Retinal pigment epithelial cell (primary cell): ENCODE measurements around the gene GABBR2.

ENCODE experiments used
- DNase-seq: peaks from one replicate; pipeline ENCODE4 v3.0.0-alpha.2; 2010; ENCODE audit warnings: low read depth
- H3K4me3 ChIP-seq: 2 replicates; pipeline ENCODE4 v1.5.1; 2011; ENCODE audit warnings: mild to moderate bottlenecking, low read length, control low read depth, moderate library complexity
- CTCF ChIP-seq: conservative IDR thresholded peaks from 2 replicates; pipeline ENCODE4 v1.5.1; 2011; ENCODE audit warnings: low read depth, low read length, control low read depth, inconsistent platforms

The GABBR2 gene

DNA sequence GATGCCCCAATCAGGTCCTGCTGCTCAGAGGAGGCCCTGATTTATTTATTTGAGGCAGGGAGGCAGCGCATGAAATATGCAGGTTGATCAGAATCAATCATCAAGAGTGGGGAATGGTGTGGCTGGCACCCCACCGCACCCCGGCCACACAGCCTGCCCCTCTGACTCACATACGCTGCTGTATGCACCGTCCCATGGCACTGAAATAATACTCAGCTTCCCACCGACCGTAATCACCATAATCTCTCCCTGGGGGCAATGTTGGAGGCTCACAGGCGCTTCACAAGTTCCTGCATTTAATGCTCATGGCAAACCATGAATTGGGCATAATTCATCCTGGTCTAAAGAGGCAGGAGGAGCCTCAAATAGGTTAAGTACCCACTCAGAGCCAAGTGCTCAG lies 312.1 kb downstream of the GABBR2 start:
- no peak for DNase-seq
- no peak overlapping the region for H3K4me3 ChIP-seq
- no peak for TF ChIP-seq CTCF

GRCh38 chr9:98396236-98396635 lies 312.5 kb downstream of the GABBR2 start:
- TF ChIP-seq CTCF, result no peak
- no peak for DNase-seq
- no peak overlapping the region for H3K4me3 ChIP-seq

DNA sequence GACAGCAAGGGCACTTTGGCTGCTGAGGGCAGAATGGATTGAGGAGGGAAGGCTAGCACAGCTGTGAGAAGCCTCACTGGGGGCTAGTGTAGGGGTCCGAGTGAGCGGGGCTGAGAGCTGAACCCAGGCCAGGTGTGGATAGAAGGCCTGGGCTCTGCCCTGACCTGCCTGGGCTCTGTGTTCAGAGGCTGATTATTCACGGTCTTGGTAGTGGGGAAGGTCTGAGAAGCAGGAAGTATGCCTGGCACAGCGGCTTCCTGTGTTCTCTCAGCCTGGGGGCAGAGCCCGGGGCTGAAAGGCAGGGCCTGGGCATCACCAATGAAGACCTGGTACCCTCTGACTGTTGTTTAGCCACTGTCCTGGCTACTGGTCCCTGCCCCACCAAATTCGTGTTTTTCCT lies 316.9 kb downstream of the GABBR2 start:
- no peak for DNase-seq
- TF ChIP-seq CTCF, result no peak

DNA sequence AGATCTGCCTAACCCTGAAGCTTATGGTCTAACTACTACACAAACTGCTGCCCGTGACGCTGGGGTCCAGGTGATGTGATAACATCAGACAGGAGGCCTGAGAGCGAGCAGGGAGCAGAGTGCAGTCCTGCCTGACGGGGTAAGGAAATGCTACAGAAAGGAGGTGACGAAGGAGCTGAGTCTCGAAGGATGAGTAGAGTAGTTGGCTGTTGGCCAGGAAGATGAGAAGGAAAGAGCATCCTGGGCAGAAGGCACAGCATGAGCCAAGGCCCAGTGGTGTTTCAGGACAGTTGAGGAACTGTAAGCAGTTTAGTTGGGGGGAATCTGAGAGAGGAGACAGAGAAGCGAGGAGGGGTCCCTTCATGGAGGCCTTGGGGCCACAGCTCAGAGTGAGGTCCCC lies 317.3 kb downstream of the GABBR2 start:
- DNase-seq, result no peak
- no peak for TF ChIP-seq CTCF
- H3K4me3 ChIP-seq, result no peak overlapping the region

More for the DNA sequence above, 316.9 kb downstream of the GABBR2 start:
- no peak overlapping the region for H3K4me3 ChIP-seq

- DNase-seq, result no peak
- H3K4me3 ChIP-seq, result no peak overlapping the region
- TF ChIP-seq CTCF, result no peak
Observed at GRCh38 chr9:98385751-98386150, 323.0 kb downstream of the GABBR2 start.

- H3K4me3 ChIP-seq, result no peak overlapping the region
- DNase-seq, result no peak
- TF ChIP-seq CTCF, result peak; percentile 51
Observed at GRCh38 chr9:98383758-98384157, 325.0 kb downstream of the GABBR2 start.

DNA sequence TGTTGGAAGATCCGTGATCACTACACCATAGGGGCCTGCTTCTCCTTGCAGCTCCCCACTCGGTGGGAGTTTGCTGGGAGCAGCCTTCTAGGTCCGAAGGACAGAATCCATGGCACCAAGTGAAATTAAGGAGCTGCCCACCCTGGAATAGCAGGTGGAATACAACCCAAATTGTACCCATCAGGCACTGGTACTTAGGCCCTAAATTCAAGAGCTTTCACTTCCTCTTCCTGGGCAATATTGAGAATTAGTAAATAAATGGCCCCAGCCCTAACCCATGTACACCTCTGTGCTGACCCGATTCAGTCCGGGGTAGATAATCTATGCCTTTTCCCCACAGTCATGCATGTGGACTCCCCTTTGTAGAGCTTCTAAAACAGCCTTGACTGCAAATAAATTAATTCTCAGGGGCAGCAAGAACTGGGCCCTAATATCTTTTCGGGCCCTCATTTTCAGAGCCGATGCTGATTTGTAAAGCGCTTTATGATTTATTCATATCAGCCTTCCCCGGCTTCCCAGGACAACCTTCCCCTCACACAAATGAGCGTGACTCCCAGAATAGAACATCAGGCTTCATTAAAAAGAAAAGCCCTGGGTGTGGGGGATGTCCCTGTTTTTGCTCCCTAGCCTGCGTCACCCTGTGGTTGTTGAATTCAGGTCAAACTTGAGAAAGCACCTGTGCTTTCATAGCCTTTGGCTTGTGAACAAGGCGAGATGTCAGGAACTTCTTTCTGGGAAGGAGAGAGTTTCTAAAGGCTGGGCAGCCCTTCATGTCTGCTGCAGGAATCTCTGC lies 327.2 kb downstream of the GABBR2 start:
- no peak for DNase-seq
- no peak for TF ChIP-seq CTCF
- H3K4me3 ChIP-seq, result no peak overlapping the region
